HL-60/S4 (cell line): ENCODE data around the gene SUGCT.

ENCODE experiments used
- in situ Hi-C: fragments of 300-500 bp; cut with MboI; formaldehyde crosslinking; loops from 2 replicates; pipeline ENCODE4 v1.14.3; 2022; ENCODE audit warnings: low sequenced_read_pairs

SUGCT gene

DNA sequence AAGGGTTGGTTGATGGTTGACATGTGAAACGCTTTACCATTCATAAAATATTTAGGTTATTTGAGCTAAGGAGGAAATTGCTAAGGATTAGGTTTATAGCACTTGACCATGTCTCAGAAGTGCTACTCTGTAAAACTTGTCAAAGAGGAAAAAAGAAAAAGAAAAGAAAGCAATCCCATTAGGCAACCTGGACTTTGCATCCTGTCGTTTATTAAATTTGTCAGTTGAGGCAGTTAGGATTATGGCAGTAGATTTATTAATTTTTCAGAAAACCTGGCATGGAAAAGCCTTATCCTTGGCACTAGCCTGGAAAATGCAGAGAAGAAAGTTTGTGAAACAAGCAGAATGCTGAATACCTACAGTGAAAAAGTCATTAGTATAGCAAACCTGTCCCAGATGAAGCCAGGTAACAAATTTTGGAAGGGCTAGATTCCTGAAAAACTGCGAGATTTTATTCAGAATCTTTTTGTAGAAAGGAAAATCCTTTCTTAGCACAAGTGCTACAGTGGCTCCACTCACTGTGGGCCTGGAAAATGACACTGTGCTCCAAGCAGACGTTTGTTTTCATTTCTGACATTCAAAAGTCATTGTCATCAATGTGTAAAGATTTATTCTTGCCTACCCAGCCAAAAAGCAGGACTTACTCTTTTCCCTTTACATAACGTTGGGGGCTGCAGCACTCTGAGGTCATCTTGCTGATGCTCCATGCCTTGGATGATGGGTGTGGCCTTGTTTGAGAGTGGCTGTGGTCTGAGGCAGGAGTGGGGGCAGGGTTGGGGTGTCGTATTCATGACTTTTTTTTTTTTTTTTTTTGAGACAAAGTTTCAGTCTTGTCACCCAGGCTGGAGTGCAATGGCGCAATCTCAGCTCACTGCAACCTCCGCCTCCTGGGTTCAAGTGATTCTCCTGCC lies 664.9 kb downstream of the SUGCT start:
- in situ Hi-C loops, result no loop called here

DNA sequence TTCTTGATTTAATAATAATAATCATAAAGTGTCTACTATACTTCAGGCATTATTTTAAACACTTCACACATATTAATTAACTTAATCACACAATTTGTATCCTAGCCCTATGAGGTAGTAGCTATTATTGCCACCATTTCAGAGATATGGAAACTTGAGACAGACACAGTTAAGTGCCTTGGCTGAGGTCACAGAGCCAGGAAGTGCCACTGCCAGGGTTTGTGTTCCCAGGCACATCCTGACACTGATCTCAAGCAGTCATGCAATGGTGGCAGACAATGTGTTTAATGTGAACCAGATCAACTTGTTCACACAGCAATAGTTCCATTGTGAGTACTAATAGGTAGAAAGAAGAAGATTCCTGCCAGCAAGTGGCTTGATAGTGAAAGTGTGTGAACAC lies 666.0 kb downstream of the SUGCT start:
- in situ Hi-C loops, result no loop called here

DNA sequence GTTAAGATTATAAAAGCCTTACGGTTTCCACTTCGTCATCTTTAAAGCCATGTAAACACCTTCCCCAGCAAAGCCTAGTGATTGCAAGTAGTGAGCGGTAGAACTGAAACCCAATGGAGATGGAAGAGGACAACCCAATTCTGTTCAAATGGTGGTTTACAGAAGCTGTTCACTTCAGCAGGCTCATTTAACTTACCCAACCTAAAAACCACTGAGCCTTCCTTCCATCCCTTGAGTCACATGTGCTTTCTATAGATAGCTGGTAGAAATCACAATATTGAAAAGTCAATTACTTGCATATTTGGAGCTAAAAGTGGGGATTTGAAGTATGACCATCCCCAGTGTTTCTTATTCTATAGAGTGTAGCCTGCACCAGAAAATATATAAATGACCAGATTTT lies 667.7 kb downstream of the SUGCT start:
- in situ Hi-C loops, result no loop called here

DNA sequence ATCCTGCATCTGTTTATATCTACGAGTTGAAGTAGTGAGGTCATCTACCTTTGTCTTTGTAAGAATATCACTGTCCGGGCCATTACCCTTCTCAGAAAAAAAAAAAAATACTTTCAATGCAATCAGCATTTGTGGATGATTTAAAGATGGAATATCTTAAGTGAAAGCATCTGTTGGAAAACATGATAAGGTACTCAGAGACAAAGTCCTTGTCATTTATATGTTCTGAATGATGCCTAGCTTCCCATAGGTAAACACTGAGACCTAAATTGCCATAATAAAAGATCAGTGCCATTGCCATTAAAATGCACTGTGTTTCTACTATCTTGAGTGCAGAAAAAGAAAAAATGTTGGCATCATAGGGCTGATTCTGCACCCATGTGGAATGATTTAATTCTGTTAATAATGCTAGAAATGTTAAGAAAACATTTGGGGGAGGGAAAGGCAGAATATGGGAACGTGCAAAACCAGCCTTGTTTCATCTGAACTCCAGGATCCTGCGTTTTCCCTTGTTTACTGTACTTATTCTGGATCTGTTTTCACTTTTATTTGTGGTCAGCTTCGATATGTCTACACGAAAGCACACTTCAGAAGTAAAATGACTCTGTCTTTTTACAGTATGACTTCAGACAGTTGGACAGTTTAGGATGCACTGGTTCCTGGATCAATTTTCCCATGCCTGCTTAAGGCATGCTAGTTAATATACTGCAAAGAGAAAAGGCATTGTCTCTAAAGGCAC lies 669.8 kb downstream of the SUGCT start:
- in situ Hi-C loops, result no loop called here

DNA sequence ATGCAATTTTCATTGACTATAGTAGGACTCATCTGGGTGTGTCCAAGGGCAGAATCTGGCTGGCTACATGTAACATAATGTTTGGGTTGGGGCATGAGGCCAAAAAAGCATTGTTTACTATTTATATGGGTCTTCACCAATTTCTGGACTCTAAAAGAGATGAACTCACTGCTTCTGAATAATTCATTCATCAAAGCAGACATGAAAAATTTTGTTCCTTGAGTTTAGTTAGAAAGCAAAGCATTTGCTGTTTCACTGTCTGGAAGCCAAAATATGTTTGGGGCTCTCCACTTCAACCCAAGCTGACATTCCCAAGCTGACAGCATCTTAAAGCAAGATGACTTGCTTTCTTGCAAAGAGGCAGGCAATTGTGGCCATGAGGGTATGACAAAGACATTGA lies 670.6 kb downstream of the SUGCT start:
- in situ Hi-C loops, result no loop called here

DNA sequence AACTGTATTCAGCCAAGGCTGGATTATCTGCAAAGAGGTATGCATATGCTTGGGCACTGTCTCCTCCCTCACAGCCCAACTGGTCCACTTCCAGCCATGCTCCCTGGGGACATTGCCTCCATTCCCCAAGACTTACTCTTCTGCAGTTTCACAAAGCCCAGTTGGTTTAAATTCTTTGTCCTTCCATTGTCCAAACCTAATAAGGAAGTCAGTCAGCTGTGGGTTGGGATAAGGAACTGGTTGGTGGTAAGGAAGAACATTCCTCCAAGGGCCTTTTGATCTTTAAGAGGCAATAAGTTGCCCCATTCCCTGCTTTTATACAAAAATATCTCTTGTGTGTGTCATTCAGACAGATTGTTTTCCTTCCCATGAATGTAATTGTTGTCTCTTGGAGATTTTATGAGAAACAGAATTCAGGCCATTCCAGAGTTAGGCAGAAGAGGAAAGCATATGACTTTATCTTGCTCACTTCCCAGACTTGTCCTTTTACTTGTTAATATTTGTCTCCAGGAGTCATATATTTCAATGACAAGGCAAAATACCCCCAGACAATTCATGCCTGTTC lies 673.7 kb downstream of the SUGCT start:
- in situ Hi-C loops, result no loop called here

DNA sequence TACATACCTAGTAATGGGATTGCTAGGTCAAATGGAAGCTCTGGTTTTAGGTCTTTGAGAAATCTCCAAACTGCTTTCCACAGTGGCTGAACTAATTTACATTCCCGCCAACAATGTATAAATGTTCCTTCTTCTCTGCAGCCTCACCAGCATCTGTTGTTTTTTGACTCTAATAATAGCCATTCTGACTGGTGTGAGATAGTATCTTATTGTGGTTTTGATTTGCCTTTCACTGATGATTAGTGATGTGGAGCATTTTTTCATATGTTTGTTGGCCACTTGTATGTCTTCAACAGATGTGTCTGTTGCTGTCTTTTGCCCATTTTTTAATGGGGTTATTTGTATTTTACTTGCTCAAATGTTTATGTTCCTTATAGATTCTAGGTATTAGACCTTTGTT lies 675.5 kb downstream of the SUGCT start:
- in situ Hi-C loops, result no loop called here

DNA sequence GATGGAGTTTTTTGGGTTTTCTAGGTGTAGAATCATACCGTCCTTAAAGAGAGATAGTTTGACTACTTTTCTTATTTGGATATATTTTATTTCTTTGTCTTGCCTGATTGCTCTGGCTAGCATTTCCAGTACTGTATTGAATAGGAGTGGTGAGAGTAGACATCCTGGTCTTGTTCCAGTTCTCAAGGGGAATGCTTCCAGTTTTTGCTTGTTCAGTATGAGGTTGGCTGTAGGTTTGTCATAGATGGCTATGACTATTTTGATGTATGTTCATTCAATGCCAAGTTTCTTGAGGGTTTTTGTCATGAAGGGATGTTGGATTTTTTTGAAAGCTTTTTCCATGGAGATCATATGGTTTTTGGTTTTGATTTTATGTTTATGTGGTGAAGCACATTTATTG lies 676.9 kb downstream of the SUGCT start:
- in situ Hi-C loops, result no loop called here

DNA sequence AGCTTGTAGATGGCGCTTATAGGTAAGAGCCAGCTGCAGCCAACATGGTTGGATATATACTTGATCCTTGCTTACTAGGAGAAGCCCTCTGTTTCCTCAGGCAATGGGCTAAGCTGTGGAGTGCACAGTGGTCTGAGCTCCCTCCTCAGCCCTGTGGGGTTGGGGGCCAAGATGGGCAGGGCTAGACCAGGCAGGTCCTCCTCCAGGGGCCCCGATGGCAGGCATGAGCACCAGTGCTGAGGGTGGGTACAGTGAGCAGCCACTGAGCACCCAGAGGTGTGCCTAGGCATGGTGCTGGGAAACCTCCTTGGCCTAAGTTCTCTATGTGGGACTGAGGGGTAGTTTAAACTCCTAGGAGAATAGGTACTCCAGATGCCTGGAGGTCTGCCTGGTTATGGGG lies 680.2 kb downstream of the SUGCT start:
- in situ Hi-C loops, result no loop called here

DNA sequence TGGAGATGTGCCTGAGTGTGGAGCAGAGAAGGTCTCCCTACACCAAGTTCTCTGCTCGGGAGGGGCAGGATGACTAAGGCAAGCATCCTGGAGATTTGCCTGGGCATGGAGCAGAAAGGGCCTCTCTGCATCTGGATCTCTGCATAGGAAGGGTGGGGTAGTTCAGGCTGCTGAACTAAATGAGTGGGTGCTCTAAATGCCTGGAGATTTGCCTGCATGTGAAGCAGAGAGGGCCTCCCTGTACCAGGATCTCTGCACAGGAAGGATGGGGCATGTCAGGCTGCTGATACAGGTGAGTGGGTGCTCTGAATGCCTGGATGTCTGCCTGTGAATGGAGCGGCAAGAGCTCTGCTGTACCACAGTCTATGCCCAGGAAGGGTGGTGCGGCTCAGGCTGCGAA lies 680.7 kb downstream of the SUGCT start:
- in situ Hi-C loops, result no loop called here

DNA sequence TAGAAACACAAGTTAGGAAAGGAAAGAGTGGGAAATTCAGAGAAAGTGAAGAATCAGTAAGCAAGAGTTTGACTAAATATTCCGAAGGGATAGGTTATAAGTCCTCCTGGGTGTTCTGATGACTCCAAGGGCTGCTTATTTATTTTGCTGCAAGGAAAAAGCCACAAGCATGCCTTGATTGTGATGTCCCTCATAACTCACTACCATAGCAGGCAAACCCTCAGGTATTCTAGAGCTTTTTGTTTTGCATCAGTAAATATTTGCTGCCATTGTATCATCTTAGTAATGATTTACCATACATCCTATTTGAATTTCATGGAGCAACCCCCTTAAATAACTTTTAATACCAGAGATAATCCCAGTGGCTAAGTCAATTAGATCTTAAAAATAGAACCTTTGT lies 688.1 kb downstream of the SUGCT start:
- in situ Hi-C loops, result no loop called here

DNA sequence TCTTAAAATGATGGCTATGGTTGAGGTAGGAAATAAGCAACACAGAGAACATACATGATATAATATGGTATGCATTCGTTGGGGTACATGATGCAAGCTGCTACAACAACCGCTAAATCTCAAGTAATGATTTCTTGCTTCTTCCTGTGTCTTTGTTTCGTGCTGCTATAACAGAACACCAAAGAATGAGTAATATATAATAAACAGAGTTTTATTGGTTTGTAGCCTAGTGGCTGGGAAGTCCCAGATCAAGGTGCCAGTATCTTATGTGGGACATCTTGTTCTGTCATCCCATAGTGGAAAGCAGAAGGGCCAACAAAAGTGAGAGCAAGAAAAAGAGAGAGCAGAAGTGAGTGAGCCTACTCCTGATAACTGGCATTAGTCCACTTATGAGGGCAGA lies 689.7 kb downstream of the SUGCT start:
- in situ Hi-C loops, result no loop called here

DNA sequence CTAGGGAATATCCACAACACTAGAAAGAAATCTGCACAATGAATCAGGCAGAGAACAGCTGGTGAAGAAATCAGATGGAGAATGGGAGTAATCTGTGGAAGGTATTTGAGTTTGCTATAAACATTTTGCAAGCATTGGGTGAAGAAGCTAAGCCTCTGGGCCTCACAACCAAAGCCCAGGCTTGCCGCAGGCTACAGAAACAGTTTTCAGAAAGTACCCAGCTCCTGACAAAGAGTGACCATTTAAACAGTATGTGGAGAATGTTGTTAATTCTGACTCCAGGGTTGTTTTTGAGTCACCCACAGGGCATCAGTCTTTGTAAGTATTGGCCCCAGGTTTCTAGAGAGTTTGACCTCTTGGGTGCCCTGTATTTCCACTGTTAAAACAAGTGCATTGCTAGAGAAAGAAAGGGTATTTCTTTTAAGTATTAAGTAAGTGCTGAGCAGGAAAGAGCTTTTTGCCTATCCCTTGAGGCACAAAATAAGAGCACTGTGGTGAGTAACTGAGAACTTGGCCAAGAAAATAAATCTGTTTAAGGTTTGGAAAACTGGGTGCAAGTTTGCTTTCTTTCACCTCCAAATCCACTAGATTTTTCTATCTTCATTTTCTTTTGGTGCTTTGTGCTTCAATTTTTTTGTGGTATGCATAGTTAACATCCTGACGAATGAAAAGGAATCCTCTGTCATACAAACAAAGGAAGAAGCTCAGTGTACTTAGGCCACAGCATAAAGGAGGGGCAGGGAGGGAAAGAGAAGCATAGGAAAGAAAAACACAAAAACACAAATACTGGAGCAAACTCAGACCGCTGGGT lies 691.8 kb downstream of the SUGCT start:
- in situ Hi-C loops, result no loop called here

DNA sequence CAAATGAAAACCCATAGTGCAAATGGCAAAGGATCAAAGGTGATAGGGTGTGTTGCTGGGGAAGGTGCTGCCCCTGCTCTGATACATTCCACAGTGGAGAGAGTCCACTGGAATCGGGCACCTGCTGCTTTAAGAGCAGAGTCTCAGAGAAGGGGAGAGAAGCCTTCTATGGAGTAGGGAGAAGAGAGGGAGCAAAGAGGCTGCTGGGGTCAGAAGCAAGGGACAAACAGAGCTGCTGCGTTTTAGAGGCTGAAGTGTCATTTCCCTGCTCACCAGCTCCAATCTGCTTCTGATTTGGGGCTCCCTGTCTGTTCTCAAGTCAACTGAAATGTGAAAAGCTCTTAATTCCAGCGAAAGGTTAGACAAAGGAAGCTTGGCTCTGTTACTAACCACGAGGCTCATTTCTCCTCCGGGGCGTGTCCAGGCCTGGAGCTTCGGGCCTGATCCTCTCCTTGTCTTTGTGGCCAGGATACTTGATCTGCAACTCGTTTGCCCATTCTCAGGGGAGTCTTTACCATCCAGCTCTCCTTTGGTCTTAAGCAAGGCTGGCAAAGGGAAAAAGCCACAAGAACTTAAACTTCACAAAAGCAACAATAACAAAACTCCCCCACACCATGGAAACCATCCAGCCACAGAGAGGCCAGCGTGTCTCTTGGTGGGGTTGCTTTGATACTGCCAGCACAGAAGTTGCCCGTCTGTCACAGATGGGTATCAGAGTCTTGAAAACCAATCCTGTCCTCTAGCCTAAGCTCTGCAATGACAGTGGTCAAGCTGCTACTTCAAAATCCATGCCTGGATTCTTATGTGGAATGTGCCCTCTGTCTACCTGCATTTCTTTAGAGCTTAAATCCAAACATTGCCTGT lies 692.6 kb downstream of the SUGCT start:
- in situ Hi-C loops, result no loop called here

DNA sequence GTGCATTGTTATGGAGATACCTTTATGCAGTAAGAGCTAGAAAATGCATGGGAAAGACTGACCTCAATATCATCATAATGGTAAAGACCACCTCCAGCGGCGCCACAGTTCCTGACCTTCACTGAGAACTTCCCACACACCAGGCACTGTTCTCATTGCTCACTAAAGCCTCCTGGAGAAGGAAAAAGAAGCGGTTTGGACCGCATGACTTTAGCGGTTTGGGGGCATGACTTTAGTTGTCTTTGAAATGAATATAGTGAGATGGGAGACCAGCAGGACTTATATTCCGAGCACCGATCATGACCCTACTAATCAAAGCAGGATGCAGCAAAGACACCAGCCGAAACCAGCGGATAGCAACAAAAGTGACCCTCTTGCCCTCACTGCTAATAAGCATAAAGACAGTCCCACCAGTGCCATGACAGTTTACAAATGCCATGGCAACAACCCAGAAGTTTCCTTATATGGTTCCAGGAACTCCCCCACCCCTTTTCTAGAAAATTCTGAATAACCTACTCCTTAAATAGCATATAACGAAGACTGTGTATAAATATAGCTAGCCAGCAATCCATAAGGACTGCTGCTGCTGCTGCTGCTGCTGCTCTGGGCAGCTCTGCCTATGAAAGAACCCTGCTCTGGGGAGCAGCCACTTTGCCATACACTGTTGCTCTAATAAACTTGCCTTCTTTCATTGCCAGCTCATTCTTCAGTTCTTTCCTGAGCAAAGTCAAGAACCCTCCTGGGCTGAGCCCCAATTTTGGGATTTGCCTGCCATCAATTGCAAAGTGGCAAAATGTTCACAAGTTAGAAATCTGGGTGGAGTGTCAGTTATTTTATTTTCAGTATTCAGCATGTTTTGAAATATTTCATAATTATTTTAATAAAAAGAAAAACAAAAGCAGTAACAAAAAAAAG lies 694.1 kb downstream of the SUGCT start:
- in situ Hi-C loops, result no loop called here

DNA sequence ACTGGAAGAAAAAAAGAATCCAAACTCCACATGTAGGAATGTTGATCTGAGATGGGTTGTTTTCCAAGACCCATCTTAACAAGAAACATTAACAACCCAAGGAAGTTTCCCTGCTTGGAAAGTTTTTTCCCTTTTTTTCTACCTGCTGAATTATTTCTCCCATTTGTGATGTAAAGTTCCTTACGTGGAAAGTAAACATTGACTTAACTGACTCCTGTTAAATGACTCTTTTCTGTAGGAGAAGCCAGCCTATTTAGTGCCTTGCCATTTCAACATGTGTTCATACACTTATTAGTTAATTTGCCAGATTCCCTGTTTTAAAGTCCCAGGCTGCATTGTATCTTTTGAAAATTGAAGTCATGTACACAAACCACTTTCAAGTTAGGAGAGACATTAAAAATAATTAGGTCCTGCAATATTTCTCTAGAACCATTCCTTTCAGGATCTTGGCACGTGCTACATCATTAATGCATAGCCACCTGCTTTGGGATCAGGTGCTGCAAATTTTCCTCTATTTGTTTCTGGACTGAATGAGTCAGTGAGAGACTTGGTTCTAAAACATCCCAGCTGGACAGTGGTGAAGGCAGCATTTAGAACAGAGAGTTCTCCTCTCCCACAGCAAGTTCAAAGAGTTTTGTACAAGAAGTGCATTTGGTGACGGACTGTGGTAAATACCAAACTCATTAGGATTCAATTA lies 698.5 kb downstream of the SUGCT start:
- in situ Hi-C loops, result no loop called here

DNA sequence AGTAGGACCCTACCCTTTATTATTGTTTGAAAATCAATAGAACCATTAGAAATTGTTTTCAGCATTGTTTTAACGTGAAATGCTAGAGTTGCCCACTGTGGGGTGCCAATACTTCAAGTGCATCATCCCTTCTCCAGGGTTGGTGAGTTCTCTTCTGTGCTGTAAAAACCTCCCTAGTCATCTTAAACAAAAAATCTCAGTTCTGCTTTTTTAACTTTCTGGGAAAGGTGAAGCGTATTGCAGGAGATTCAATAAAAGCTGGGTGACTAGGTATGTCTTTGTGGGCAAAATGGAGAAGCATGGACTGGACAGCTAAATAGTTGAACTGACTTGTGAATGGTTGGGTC lies 699.1 kb downstream of the SUGCT start:
- in situ Hi-C loops, result no loop called here

DNA sequence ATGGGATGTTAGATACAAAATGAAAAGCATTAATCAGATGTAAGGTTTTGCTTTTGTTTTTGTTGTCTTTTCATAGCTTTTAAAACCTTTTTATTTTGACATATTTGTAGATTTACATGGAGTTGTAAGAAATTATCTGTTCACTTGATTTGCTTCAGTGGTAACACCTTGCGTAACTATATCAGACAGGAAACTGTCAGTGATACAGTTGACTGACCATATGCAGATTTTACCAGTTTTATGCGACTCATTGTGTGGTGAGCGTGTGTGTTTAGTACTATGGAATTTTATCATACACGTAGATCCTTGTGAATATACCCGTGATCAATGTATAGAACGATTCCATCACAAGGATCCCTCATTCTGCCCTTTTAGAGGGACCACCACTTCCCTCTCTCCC lies 701.4 kb downstream of the SUGCT start:
- in situ Hi-C loops, result no loop called here

DNA sequence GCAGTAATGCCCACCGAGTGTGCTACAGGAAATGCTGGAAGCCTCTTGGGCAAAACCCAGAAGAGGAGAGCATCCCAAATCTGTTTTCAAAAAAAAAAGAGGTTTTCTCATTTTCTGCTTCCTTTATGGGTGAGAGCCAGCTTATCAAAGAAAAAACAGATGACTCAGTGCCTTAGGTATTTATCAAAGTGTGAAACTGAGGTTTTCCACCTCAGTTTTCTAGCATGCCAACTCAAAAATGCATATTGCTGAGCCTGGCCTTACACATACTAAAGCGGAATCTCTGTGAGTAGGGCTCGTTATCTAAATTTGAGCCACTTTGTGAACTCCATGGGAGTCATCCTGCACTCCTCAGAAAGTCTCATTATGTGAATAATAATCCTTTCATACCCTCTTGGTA lies 705.1 kb downstream of the SUGCT start:
- in situ Hi-C loops, result no loop called here
